Measurements from ENCODE around the gene MLLT10.

Gene MLLT10

GRCh38 chr10:21634599-21635365 lies 100.8 kb downstream of the MLLT10 start:
- H3K27me3 Mint-ChIP-seq (ENCODE audit: low read depth), result no peaks in the 10 kb centered on the region
- H3K4me3 Mint-ChIP-seq, result no peak overlapping the region
- H3K36me3 Mint-ChIP-seq (ENCODE audit: low read depth), result peaks cover 27% of the 10 kb centered on the region
- H3K4me1 Mint-ChIP-seq (ENCODE audit: low read depth), result peaks cover 14% of the 10 kb centered on the region
- peak overlapping the region; percentile 12 for H3K27ac Mint-ChIP-seq
- no peaks in the 10 kb centered on the region for H3K9me3 Mint-ChIP-seq

GRCh38 chr10:21637795-21638194 lies 103.8 kb downstream of the MLLT10 start:
- Mint-ChIP-seq H3K9me3 (no peaks in the 10 kb centered on the region), H3K4me3 (no peak overlapping the region), H3K4me1 (ENCODE audit: low read depth) (peaks cover 10% of the 10 kb centered on the region), H3K27ac (no peak overlapping the region), H3K27me3 (ENCODE audit: low read depth) (no peaks in the 10 kb centered on the region), H3K36me3 (ENCODE audit: low read depth) (peaks cover 16% of the 10 kb centered on the region)

GRCh38 chr10:21638681-21639080 lies 104.6 kb downstream of the MLLT10 start:
- no peak overlapping the region for H3K4me3 Mint-ChIP-seq
- H3K27ac Mint-ChIP-seq, result no peak overlapping the region
- no peaks in the 10 kb centered on the region for H3K27me3 Mint-ChIP-seq (ENCODE audit: low read depth)
- H3K36me3 Mint-ChIP-seq (ENCODE audit: low read depth), result peaks cover 17% of the 10 kb centered on the region
- no peaks in the 10 kb centered on the region for H3K9me3 Mint-ChIP-seq
- H3K4me1 Mint-ChIP-seq (ENCODE audit: low read depth), result peaks cover 10% of the 10 kb centered on the region

- Mint-ChIP-seq H3K4me3 (no peak overlapping the region), H3K27me3 (ENCODE audit: low read depth) (no peaks in the 10 kb centered on the region), H3K36me3 (ENCODE audit: low read depth) (peaks cover 20% of the 10 kb centered on the region), H3K9me3 (peaks cover 3% of the 10 kb centered on the region), H3K27ac (no peak overlapping the region), H3K4me1 (ENCODE audit: low read depth) (peaks cover 18% of the 10 kb centered on the region)
These were observed 114.0 kb downstream of the MLLT10 start for GRCh38 chr10:21648040-21648439.

- Mint-ChIP-seq H3K27ac (peak overlapping the region; percentile 84), H3K9me3 (peaks cover 3% of the 10 kb centered on the region), H3K4me3 (peak overlapping the region; percentile 36), H3K27me3 (ENCODE audit: low read depth) (no peaks in the 10 kb centered on the region), H3K4me1 (ENCODE audit: low read depth) (peaks cover 18% of the 10 kb centered on the region), H3K36me3 (ENCODE audit: low read depth) (peaks cover 19% of the 10 kb centered on the region)
These were observed 115.4 kb downstream of the MLLT10 start for GRCh38 chr10:21649454-21649872.

GRCh38 chr10:21650353-21650752 lies 116.3 kb downstream of the MLLT10 start:
- H3K9me3 Mint-ChIP-seq, result peaks cover 3% of the 10 kb centered on the region
- H3K27me3 Mint-ChIP-seq (ENCODE audit: low read depth), result no peaks in the 10 kb centered on the region
- H3K4me3 Mint-ChIP-seq, result no peak overlapping the region
- H3K27ac Mint-ChIP-seq, result no peak overlapping the region
- H3K4me1 Mint-ChIP-seq (ENCODE audit: low read depth), result peaks cover 18% of the 10 kb centered on the region
- peaks cover 19% of the 10 kb centered on the region for H3K36me3 Mint-ChIP-seq (ENCODE audit: low read depth)

- Mint-ChIP-seq H3K9me3 (no peaks in the 10 kb centered on the region), H3K36me3 (ENCODE audit: low read depth) (peaks cover 4% of the 10 kb centered on the region), H3K27me3 (ENCODE audit: low read depth) (no peaks in the 10 kb centered on the region), H3K4me3 (no peak overlapping the region), H3K27ac (no peak overlapping the region), H3K4me1 (ENCODE audit: low read depth) (peaks cover 4% of the 10 kb centered on the region)
These were observed 121.2 kb downstream of the MLLT10 start for GRCh38 chr10:21655236-21655635.

- Mint-ChIP-seq H3K9me3 (no peaks in the 10 kb centered on the region), H3K4me3 (no peak overlapping the region), H3K27ac (no peak overlapping the region), H3K36me3 (ENCODE audit: low read depth) (peaks cover 4% of the 10 kb centered on the region), H3K27me3 (ENCODE audit: low read depth) (no peaks in the 10 kb centered on the region), H3K4me1 (ENCODE audit: low read depth) (peaks cover 4% of the 10 kb centered on the region)
These were observed 121.7 kb downstream of the MLLT10 start for GRCh38 chr10:21655687-21656086.

GRCh38 chr10:21661087-21661486 lies 127.1 kb downstream of the MLLT10 start:
- H3K27ac Mint-ChIP-seq, result no peak overlapping the region
- H3K36me3 Mint-ChIP-seq (ENCODE audit: low read depth), result peaks cover 1% of the 10 kb centered on the region
- no peak overlapping the region for H3K4me3 Mint-ChIP-seq
- H3K27me3 Mint-ChIP-seq (ENCODE audit: low read depth), result no peaks in the 10 kb centered on the region
- H3K4me1 Mint-ChIP-seq (ENCODE audit: low read depth), result peaks cover 19% of the 10 kb centered on the region
- no peaks in the 10 kb centered on the region for H3K9me3 Mint-ChIP-seq

GRCh38 chr10:21661935-21662334 lies 127.9 kb downstream of the MLLT10 start:
- H3K36me3 Mint-ChIP-seq (ENCODE audit: low read depth), result peaks cover 1% of the 10 kb centered on the region
- no peak overlapping the region for H3K27ac Mint-ChIP-seq
- peaks cover 19% of the 10 kb centered on the region for H3K4me1 Mint-ChIP-seq (ENCODE audit: low read depth)
- no peak overlapping the region for H3K4me3 Mint-ChIP-seq
- no peaks in the 10 kb centered on the region for H3K9me3 Mint-ChIP-seq
- no peaks in the 10 kb centered on the region for H3K27me3 Mint-ChIP-seq (ENCODE audit: low read depth)

- H3K27me3 Mint-ChIP-seq (ENCODE audit: low read depth), result no peaks in the 10 kb centered on the region
- H3K9me3 Mint-ChIP-seq, result no peaks in the 10 kb centered on the region
- H3K4me3 Mint-ChIP-seq, result no peak overlapping the region
- peaks cover 3% of the 10 kb centered on the region for H3K36me3 Mint-ChIP-seq (ENCODE audit: low read depth)
- no peak overlapping the region for H3K27ac Mint-ChIP-seq
- H3K4me1 Mint-ChIP-seq (ENCODE audit: low read depth), result peaks cover 19% of the 10 kb centered on the region
These were observed 128.6 kb downstream of the MLLT10 start for GRCh38 chr10:21662635-21663034.

GRCh38 chr10:21668831-21669230 lies 134.8 kb downstream of the MLLT10 start:
- H3K27ac Mint-ChIP-seq, result no peak overlapping the region
- no peak overlapping the region for H3K4me3 Mint-ChIP-seq
- H3K9me3 Mint-ChIP-seq, result no peaks in the 10 kb centered on the region
- peaks cover 8% of the 10 kb centered on the region for H3K4me1 Mint-ChIP-seq (ENCODE audit: low read depth)
- no peaks in the 10 kb centered on the region for H3K27me3 Mint-ChIP-seq (ENCODE audit: low read depth)
- peaks cover 5% of the 10 kb centered on the region for H3K36me3 Mint-ChIP-seq (ENCODE audit: low read depth)

- H3K36me3 Mint-ChIP-seq (ENCODE audit: low read depth), result peaks cover 10% of the 10 kb centered on the region
- H3K4me3 Mint-ChIP-seq, result no peak overlapping the region
- H3K9me3 Mint-ChIP-seq, result no peaks in the 10 kb centered on the region
- H3K27me3 Mint-ChIP-seq (ENCODE audit: low read depth), result no peaks in the 10 kb centered on the region
- H3K4me1 Mint-ChIP-seq (ENCODE audit: low read depth), result peaks cover 9% of the 10 kb centered on the region
- H3K27ac Mint-ChIP-seq, result no peak overlapping the region
These were observed 136.4 kb downstream of the MLLT10 start for GRCh38 chr10:21670391-21670790.

- H3K4me3 Mint-ChIP-seq, result no peak overlapping the region
- H3K36me3 Mint-ChIP-seq (ENCODE audit: low read depth), result peaks cover 6% of the 10 kb centered on the region
- no peaks in the 10 kb centered on the region for H3K9me3 Mint-ChIP-seq
- no peaks in the 10 kb centered on the region for H3K27me3 Mint-ChIP-seq (ENCODE audit: low read depth)
- peaks cover 8% of the 10 kb centered on the region for H3K4me1 Mint-ChIP-seq (ENCODE audit: low read depth)
- no peak overlapping the region for H3K27ac Mint-ChIP-seq
These were observed 139.6 kb downstream of the MLLT10 start for GRCh38 chr10:21673668-21674067.

- Mint-ChIP-seq H3K4me3 (no peak overlapping the region), H3K9me3 (no peaks in the 10 kb centered on the region), H3K36me3 (ENCODE audit: low read depth) (peaks cover 9% of the 10 kb centered on the region), H3K27me3 (ENCODE audit: low read depth) (no peaks in the 10 kb centered on the region), H3K4me1 (ENCODE audit: low read depth) (peaks cover 7% of the 10 kb centered on the region), H3K27ac (no peak overlapping the region)
These were observed 141.2 kb downstream of the MLLT10 start for GRCh38 chr10:21675157-21675796.
